ENCODE data around the gene STK32C.

- TF ChIP-seq EZH2 (IDR thresholded peaks at IDR 0.05; ENCODE audit: insufficient read depth, poor library complexity, severe bottlenecking) (no peak), EZH2phosphoT487 (IDR thresholded peaks at IDR 0.05; ENCODE audit: insufficient read depth, low read depth) (no peak)
These were observed 47.5 kb upstream of the STK32C start for GRCh38 chr10:132355297-132355696.

All from GM23248 (cell line).